Erythroblast (primary cell): Measurements from ENCODE around the gene SLC22A23.

ENCODE experiments used
- GATA1 ChIP-seq: IDR thresholded peaks from 2 replicates; pipeline ENCODE4 v1.6.1; 2011; ENCODE audit warnings: low read depth, mild to moderate bottlenecking, control low read depth, low read length, moderate library complexity
- POLR2A ChIP-seq: IDR thresholded peaks from 2 replicates; pipeline ENCODE4 v1.6.1; 2011; ENCODE audit warnings: mild to moderate bottlenecking, low read length

DNA sequence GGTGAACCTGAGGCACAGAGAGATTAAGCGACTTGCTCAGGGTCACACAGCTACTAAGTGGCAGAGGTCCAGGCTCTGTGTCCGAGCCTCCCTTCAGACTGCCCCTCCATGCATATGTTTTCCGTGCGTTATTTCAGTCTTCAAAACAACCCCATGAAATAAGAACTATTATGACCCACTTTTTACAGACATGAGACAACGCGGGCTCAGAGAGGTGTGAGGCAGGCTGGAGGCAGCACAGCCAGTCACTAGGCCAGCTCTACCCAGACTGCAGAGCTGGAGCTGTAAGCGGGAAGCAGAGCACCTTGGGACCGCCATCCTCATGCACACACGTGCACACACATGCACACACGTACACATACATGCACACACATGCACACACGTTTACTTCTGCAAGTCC lies 135.8 kb downstream of the SLC22A23 start:
- no peak for TF ChIP-seq POLR2A
- TF ChIP-seq GATA1 = no peak
